GM18502 (cell line): Measurements from ENCODE around the gene SPRYD4.
"Not testable (repeated sequence)": the region's sequence is repeated elsewhere in the genome, so short reads cannot be mapped to it uniquely, and the experiment has no call there.

ENCODE experiments used
- ATAC-seq: cut with Tn5 transposase; IDR thresholded peaks from one replicate; pipeline ENCODE4 v1.9.1; 2021; ENCODE audit warnings: mild to moderate bottlenecking; ENCODE audit not compliant: unreplicated experiment, poor library complexity

SPRYD4 gene

GRCh38 chr12:56474389-56474788 lies 6.0 kb downstream of the SPRYD4 start:
- ATAC-seq, result no peak

- no peak for ATAC-seq
These were observed 7.8 kb downstream of the SPRYD4 start for GRCh38 chr12:56476143-56476542.

DNA sequence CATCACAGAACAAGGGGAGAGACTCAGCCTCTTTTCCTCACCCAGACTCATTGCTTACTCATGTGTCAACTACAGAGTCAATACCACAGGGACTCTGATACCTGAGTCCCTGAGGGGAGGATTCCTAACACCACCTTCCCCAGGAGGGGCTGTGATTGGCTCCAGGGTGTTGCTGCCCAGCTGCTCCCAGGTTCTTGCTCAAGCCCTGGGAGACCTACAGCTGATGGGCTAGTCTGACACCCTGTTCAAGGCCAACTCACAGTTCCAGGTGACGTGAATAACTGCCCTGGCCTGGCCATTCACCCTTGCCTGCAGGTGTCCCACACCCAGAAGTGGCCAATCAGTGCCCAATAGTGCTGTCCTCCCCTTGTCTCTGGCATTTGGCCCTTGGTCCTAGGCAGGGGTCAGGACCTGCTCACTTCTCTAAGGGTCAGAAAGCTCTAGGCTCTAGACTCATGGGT lies 8.6 kb downstream of the SPRYD4 start:
- no peak for ATAC-seq

GRCh38 chr12:56477521-56478225 lies 9.3 kb downstream of the SPRYD4 start:
- no peak for ATAC-seq

GRCh38 chr12:56479625-56480024 lies 11.2 kb downstream of the SPRYD4 start:
- ATAC-seq, result no peak

DNA sequence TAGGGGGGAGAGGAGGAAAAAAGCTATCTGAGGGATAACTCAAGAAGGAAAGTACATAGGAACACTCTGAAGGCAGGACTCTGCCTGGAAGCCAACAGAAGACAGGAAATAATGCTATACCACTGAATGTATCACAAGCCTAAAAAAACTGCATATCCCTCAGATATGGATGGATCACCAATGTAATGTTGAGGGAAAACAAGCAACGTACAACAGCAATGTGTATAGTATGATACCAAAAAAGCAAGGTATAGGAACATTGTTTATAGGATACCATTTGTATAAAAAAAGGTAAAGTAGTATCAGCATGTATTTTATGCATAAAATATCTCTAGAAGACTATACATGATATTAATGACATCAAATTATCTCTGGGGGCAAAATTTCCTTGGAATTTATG lies 16.2 kb downstream of the SPRYD4 start:
- no peak for ATAC-seq

DNA sequence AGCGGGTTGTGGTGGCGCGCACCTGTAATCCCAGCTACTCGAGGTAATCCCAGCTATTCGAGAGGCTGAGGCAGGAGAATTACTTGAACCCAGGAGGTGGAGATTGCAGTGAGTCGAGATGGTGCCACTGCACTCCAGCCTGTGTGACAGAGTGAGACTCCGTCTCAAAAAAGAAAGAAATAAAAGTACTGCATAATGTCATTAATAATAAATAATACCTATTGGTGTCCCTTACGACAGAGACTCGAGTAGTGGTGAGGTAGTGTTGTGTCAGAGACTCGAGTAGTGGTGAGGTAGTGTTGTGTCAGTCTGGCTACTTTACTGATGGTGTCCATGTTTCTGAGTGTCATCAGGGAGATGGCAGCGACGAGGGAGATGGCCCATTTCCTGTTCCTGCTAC lies 18.3 kb downstream of the SPRYD4 start:
- ATAC-seq, result no peak

GRCh38 chr12:56487448-56488040 lies 19.2 kb downstream of the SPRYD4 start:
- ATAC-seq, result peak; percentile 20

- ATAC-seq, result peak; percentile 89
These were observed 19.9 kb downstream of the SPRYD4 start, which contains the start of gene GLS2 for GRCh38 chr12:56488041-56488955. Gene GLS2, minus strand, starts transcription at chr12:56488161. Its CDS starts 43 bp downstream, at chr12:56488118.

DNA sequence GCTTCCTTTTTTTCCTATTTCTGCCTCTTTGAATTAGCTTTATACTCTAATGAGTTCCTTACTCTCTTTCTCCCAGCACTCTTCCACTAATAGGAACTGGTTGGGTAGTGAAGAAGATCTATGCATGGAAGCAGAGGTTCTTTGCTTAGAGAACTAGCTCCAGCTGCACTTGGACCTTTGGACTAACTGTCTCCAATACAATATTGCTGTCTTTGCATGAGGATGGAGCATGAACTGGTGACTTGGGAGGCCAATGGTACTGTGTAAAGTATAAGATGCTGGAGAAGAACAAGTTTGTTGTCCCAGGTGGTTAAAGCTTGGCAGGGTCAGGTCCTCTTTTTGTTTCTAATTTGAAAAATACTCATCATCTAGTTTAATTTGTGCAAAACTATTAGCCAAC lies 22.0 kb downstream of the SPRYD4 start:
- ATAC-seq, result no peak

- not testable (repeated sequence) for ATAC-seq
These were observed 25.2 kb downstream of the SPRYD4 start for GRCh38 chr12:56493409-56494105.

DNA sequence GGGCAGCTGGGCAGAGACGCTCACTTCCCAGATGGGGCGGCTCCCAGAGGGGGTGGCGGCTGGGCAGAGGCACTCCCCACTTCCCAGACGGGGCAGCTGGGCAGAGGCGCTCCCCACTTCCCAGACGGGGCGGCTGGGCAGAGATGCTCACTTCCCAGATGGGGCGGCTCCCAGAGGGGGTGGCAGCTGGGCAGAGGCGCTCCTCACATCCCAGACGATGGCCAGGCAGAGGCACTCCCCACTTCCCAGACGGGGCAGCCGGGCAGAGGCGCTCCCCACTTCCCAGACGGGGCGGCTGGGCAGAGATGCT lies 25.7 kb downstream of the SPRYD4 start:
- not testable (repeated sequence) for ATAC-seq

DNA sequence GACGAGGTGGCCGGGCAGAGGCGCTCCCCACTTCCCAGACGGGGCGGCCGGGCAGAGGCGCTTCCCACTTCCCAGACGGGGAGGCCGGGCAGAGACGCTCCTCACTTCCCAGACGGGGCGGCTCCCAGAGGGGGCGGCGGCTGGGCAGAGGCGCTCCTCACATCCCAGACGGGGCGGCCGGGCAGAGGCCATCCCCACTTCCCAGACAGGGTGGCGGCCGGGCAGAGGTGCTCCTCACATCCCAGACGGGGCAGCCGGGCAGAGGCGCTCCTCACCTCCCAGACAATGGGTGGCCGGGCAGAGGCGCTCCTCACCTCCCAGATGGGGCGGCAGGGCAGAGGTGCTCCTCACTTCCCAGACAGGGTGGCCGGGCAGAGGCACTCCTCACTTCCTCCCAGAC lies 26.1 kb downstream of the SPRYD4 start:
- ATAC-seq, result not testable (repeated sequence)

GRCh38 chr12:56496704-56497103 lies 28.3 kb downstream of the SPRYD4 start:
- ATAC-seq, result not testable (repeated sequence)

DNA sequence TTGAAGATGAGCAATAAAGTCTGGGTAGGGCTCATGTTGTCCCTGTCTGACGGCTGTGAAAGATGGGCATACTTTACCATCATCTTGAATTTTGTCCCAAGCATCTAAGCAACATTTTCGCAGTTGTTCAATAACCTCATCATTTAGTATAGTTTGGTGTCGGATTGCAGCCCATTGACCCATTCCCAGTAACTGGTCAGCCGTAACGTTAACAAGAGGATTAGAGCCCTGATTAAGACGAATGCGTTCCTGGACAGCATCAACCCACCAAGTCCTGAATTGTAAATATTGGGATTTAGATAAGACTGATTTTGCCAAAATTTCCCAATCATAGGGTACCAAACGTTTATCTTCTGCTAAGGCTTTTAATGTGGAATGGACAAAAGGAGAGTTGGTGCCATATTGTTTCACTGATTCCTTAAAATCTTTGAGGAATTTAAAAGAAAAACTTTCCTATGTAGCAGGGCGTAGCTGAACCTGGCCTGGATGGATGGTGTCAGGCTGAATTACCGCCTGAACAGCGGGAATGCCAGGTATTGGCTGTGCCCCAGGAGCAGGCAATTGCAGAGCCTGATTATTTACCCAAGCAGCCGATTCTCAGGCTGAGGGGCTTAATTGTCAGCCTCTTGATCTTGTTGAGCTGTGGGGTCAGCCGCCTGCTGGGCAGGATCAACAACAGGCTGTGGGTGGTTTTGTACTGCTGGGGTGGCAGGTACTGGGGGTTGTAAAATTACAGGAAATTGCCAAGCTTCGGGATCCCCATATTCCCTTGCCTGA lies 29.9 kb downstream of the SPRYD4 start:
- not testable (repeated sequence) for ATAC-seq

DNA sequence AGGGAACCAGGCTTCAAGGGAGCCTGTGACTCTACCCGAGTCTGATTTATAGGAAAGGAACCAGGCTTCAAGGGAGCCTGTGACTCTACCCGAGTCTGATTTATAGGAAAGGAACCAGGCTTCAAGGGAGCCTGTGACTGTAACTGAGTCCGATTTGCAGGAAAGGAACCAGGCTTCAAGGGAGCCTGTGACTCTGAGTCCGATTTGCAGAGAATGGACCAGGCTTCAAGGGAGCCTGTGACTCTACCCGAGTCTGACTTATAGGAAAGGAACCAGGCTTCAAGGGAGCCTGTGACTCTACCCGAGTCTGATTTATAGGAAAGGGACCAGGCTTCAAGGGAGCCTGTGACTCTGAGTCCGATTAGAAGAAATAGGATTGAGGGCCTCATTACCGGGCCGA lies 31.1 kb downstream of the SPRYD4 start:
- not testable (repeated sequence) for ATAC-seq

DNA sequence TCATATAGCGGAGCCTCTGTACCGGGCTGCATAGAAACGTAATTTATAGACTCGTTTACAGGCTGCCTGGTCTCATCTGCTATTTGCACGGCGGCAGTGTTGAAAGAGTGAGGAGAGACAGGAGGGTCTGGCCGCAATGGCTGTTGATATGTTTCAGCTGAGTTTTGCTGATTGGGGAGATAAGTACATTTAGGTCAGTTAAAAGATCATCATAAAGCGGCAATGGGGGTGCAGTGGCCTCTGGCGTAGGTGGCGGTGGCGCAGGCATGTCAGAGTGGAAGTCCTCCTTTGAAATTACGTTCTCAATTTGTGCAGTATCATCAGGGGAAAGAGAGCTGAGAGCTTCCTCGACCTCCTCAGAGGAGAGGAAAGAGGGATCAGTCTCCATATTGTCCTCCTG lies 31.5 kb downstream of the SPRYD4 start:
- not testable (repeated sequence) for ATAC-seq

GRCh38 chr12:56510786-56511185 lies 42.4 kb downstream of the SPRYD4 start:
- ATAC-seq, result no peak

GRCh38 chr12:56514014-56514318 lies 45.6 kb downstream of the SPRYD4 start:
- not testable (repeated sequence) for ATAC-seq

DNA sequence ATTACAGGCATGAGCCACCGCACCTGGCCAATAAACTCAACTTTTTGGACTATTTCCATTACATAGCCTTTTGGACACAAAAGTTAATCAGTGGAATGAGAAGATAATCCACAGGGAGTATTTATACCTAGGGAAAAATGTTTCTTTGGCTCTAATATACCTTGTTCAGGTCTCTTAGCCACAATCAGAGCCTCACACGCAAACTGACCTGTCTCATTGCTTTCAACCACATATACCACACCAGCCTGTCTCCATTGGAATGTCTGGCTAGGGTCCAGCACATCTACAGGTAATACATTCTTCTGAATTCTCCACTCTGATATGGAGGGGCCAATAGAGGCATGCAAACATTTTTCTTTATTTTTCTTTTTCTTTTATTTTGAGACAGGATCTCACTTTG lies 49.5 kb downstream of the SPRYD4 start:
- ATAC-seq, result no peak
